Glutamatergic neuron (in vitro differentiated cells): ENCODE data around the gene HTRA1. TPM values are rescaled to one million over a fixed set of nuclear protein-coding genes. Genes with fewer than 3 reads are reported as not detected.

Experiments
- DNase-seq: peaks from one replicate; pipeline ENCODE4 v3.0.0; 2022
- H3K27ac Mint-ChIP-seq: one replicate; pipeline ENCODE4 v1.8.0; 2020; ENCODE audit warnings: mild to moderate bottlenecking, mixed read lengths, inconsistent platforms; ENCODE audit not compliant: unreplicated experiment
- H3K27me3 Mint-ChIP-seq: one replicate; pipeline ENCODE4 v1.8.0; 2020; ENCODE audit warnings: mild to moderate bottlenecking, moderate library complexity, mixed read lengths, inconsistent platforms; ENCODE audit not compliant: unreplicated experiment
- H3K36me3 Mint-ChIP-seq: one replicate; pipeline ENCODE4 v1.8.0; 2020; ENCODE audit warnings: mild to moderate bottlenecking, mixed read lengths, inconsistent platforms; ENCODE audit not compliant: unreplicated experiment
- H3K4me1 Mint-ChIP-seq: one replicate; pipeline ENCODE4 v1.8.0; 2020; ENCODE audit warnings: mild to moderate bottlenecking, low read depth, mixed read lengths, inconsistent platforms; ENCODE audit not compliant: unreplicated experiment
- H3K4me3 Mint-ChIP-seq: one replicate; pipeline ENCODE4 v1.8.0; 2020; ENCODE audit warnings: mild to moderate bottlenecking, mixed read lengths, inconsistent platforms; ENCODE audit not compliant: unreplicated experiment
- H3K9me3 Mint-ChIP-seq: one replicate; pipeline ENCODE4 v1.8.0; 2020; ENCODE audit warnings: mild to moderate bottlenecking, moderate library complexity, mixed read lengths, inconsistent platforms; ENCODE audit not compliant: unreplicated experiment
- total RNA-seq: library from RNA; stranded (reverse); fragmentation: NEBNext Ultra II Directional; extraction: Animal tissue kit (Norgen Biotek cat#: 25700); gene quantifications from one replicate; pipeline ENCODE4 v1.2.1, GENCODE V29; 2021; ENCODE audit not compliant: unreplicated experiment
- TF ChIP-seq, protein P1 (sequence below): fragments of 200-600 bp; sonication (generic); IDR thresholded peaks from one replicate; pipeline ENCODE4 v1.5.0; 2021; ENCODE audit not compliant: partially characterized antibody, unreplicated experiment

The HTRA1 gene
- total RNA-seq, 1 donor from 2014 or later, result 1.4 TPM

DNA sequence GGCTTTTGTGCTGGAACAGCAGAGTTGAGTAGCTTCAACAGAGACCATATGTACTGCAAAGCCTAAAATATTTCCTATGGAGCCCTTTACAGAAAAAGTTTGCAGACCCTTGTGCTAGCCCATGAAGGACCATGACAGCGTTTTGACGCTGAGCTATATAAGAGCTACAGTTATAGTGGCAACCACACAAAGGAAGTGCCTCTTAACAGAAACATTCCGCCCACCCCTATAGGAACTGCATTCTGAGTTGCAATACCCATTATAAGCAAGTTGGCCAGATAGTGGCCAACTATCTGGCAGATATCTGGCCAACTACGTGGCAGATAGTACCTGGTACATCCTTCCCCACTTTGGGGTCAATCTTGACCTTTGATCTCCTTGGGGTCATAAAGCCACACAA lies 51.7 kb downstream of the HTRA1 start:
- H3K4me3 Mint-ChIP-seq, result no peak overlapping the region
- DNase-seq, result no peak
- no peak overlapping the region for H3K27ac Mint-ChIP-seq
- H3K27me3 Mint-ChIP-seq, result peaks cover 5% of the 10 kb centered on the region
- H3K36me3 Mint-ChIP-seq, result no peaks in the 10 kb centered on the region
- peaks cover 13% of the 10 kb centered on the region for H3K4me1 Mint-ChIP-seq
- TF ChIP-seq, protein P1, sequence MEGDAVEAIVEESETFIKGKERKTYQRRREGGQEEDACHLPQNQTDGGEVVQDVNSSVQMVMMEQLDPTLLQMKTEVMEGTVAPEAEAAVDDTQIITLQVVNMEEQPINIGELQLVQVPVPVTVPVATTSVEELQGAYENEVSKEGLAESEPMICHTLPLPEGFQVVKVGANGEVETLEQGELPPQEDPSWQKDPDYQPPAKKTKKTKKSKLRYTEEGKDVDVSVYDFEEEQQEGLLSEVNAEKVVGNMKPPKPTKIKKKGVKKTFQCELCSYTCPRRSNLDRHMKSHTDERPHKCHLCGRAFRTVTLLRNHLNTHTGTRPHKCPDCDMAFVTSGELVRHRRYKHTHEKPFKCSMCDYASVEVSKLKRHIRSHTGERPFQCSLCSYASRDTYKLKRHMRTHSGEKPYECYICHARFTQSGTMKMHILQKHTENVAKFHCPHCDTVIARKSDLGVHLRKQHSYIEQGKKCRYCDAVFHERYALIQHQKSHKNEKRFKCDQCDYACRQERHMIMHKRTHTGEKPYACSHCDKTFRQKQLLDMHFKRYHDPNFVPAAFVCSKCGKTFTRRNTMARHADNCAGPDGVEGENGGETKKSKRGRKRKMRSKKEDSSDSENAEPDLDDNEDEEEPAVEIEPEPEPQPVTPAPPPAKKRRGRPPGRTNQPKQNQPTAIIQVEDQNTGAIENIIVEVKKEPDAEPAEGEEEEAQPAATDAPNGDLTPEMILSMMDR, result no peak
- H3K9me3 Mint-ChIP-seq, result peaks cover 1% of the 10 kb centered on the region

DNA sequence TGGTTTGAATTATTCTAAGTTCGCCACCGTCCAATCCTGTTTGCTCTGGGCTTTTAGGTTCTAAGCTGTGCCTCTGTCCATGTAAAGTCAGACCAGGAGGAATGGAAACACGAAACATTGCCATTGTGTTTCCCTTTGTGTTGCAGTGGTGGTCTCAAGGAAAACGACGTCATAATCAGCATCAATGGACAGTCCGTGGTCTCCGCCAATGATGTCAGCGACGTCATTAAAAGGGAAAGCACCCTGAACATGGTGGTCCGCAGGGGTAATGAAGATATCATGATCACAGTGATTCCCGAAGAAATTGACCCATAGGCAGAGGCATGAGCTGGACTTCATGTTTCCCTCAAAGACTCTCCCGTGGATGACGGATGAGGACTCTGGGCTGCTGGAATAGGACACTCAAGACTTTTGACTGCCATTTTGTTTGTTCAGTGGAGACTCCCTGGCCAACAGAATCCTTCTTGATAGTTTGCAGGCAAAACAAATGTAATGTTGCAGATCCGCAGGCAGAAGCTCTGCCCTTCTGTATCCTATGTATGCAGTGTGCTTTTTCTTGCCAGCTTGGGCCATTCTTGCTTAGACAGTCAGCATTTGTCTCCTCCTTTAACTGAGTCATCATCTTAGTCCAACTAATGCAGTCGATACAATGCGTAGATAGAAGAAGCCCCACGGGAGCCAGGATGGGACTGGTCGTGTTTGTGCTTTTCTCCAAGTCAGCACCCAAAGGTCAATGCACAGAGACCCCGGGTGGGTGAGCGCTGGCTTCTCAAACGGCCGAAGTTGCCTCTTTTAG lies 52.9 kb downstream of the HTRA1 start:
- no peak overlapping the region for H3K27ac Mint-ChIP-seq
- no peaks in the 10 kb centered on the region for H3K36me3 Mint-ChIP-seq
- H3K4me3 Mint-ChIP-seq, result no peak overlapping the region
- H3K9me3 Mint-ChIP-seq, result no peaks in the 10 kb centered on the region
- TF ChIP-seq, protein P1, result no peak
- no peak for DNase-seq
- H3K27me3 Mint-ChIP-seq, result peaks cover 2% of the 10 kb centered on the region
- peaks cover 9% of the 10 kb centered on the region for H3K4me1 Mint-ChIP-seq

DNA sequence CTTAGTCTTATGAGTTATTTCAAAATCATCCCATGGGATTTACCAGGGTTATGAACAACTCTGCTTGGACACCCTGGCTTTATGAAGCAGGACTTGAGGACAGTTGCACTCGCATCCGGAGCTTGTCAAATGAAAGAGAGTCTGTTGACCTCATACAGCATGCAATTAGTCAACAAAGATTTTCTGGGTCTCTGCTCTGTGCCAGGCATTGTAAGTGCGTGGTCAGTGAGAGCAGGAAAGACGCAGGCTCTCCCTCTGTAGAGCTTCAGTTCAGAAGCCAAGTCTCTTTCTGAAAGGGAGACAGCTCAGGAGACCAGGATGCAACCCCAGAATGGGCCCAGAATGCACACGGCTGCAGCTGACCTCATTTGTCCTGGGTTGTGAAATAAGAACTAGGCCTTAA lies 53.7 kb downstream of the HTRA1 start:
- H3K36me3 Mint-ChIP-seq, result no peaks in the 10 kb centered on the region
- no peaks in the 10 kb centered on the region for H3K9me3 Mint-ChIP-seq
- no peak for DNase-seq
- H3K4me1 Mint-ChIP-seq, result peaks cover 5% of the 10 kb centered on the region
- H3K27me3 Mint-ChIP-seq, result peaks cover 2% of the 10 kb centered on the region
- TF ChIP-seq, protein P1, result no peak
- H3K27ac Mint-ChIP-seq, result no peak overlapping the region
- H3K4me3 Mint-ChIP-seq, result no peak overlapping the region

DNA sequence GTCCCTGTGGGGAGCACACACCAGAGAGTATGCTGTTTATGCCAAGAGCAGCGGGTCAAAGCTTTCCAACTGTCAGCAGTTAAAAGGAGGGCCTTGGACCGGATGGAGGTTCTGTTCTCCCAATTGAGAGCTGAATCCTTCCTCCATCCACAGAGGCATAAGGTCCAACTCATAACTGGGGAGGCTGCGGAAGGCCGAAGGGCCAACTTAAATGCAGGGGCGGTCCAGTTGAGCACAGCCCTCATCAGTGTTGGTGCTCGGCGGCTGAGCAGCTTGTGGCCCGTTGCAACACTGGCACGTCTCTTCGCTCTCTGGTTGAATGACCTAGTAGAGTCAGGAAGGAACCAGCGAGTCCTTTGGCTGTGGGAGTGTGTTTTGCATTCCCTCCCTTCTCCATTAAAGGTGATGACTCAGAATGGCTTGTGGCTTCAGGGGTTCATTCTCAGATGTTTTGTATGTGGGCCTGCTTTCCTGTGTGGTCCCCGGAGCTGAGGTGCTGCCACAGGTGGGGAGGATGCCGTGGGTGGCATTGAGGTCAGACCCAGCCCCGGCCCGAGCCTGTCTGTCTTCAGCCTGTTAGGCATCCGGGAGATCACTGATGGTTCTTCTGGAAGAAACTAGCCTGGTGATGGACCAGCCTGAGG lies 54.4 kb downstream of the HTRA1 start:
- TF ChIP-seq, protein P1, result no peak
- peaks cover 2% of the 10 kb centered on the region for H3K27me3 Mint-ChIP-seq
- H3K4me1 Mint-ChIP-seq, result peaks cover 2% of the 10 kb centered on the region
- no peaks in the 10 kb centered on the region for H3K36me3 Mint-ChIP-seq
- H3K9me3 Mint-ChIP-seq, result no peaks in the 10 kb centered on the region
- H3K27ac Mint-ChIP-seq, result no peak overlapping the region
- no peak overlapping the region for H3K4me3 Mint-ChIP-seq
- no peak for DNase-seq

DNA sequence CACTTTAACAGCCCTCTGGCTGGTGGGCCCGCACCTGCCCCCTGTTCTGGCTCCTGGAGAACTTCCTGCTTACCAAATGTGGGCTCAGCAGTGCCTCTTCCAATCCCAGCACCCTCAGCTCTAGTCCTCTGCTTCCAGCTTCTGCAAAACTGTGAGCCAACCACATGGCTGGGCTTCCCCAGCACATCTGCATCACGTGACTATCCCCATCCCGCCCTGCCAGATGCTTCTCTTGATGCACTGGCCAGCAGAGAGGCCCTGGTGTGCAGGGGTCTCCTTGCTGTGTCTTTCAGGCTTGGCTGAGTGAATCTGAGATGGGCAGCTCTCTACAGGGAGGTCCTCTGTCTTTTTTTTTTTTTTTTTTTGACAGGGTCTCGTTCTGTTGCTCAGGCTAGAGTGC lies 55.4 kb downstream of the HTRA1 start:
- TF ChIP-seq, protein P1, result no peak
- Mint-ChIP-seq H3K36me3 (no peaks in the 10 kb centered on the region), H3K27me3 (peaks cover 2% of the 10 kb centered on the region), H3K9me3 (peaks cover 1% of the 10 kb centered on the region), H3K4me3 (no peak overlapping the region), H3K27ac (no peak overlapping the region), H3K4me1 (peaks cover 2% of the 10 kb centered on the region)
- no peak for DNase-seq
